ENCODE data around the gene MMADHC. TPM values are rescaled to one million over a fixed set of nuclear protein-coding genes. Genes with fewer than 3 reads are reported as not detected.

The MMADHC gene
- total RNA-seq, 4 donors from 2014 or later: 77.0 to 92.6 (median 81.8) TPM

DNA sequence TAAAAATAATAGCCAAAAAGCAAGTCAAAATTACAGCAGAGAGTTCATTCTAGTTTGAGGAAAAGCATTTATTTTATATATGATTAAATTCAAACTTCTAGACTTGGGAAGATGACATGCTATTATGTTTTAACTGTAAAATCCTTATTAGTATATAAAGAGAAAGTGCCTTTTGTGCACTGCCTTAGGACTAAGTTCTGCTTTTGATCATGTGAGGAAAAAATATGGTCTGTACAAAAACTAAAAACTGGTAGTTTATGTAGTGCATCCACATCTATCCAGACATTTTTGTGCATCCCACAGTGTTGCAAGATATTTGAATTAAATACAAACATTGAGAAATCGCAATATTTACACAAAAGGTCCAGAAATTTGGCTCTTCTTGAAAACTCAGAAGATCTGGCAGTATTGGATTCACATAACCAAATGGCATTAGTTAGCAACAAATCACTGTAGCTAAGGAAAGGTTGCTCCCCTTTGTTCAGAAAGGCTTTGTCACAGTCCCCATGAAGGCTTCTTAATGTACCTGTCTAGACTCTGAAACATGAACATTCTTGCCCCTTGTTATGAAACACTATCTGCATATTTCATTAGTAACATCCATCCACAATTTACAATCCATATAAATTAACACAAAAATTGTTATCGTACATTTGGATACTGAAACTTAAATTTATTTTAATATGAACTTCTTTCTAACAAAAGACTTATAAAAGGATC is 2.2 kb downstream of the MMADHC start:
- TF ChIP-seq, protein P1, sequence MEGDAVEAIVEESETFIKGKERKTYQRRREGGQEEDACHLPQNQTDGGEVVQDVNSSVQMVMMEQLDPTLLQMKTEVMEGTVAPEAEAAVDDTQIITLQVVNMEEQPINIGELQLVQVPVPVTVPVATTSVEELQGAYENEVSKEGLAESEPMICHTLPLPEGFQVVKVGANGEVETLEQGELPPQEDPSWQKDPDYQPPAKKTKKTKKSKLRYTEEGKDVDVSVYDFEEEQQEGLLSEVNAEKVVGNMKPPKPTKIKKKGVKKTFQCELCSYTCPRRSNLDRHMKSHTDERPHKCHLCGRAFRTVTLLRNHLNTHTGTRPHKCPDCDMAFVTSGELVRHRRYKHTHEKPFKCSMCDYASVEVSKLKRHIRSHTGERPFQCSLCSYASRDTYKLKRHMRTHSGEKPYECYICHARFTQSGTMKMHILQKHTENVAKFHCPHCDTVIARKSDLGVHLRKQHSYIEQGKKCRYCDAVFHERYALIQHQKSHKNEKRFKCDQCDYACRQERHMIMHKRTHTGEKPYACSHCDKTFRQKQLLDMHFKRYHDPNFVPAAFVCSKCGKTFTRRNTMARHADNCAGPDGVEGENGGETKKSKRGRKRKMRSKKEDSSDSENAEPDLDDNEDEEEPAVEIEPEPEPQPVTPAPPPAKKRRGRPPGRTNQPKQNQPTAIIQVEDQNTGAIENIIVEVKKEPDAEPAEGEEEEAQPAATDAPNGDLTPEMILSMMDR (IDR thresholded peaks at IDR 0.05): no peak
- no peak for TF ChIP-seq POLR2A (IDR thresholded peaks at IDR 0.05)
- no peak overlapping the region for H3K27ac ChIP-seq
- peaks cover 9 to 11% of the 10 kb centered on the region in 2 donors for H3K4me1 ChIP-seq
- intact Hi-C loops (cut with DNase I): no loop called here
- H3K36me3 ChIP-seq: peaks cover 0 to 16% of the 10 kb centered on the region in 2 donors
- DNase-seq: no peak
- H3K27me3 ChIP-seq: no peaks in the 10 kb centered on the region
- no peak overlapping the region for H3K4me3 ChIP-seq (replicated peaks in 1 of 3)
- WGBS, 2 donors: 91 to 97% methylated on average over 2 of the region's 2 CpGs
- no peaks in the 10 kb centered on the region for H3K9me3 ChIP-seq

GRCh38 chr2:149579972-149580882 is 7.3 kb downstream of the MMADHC start:
- peaks cover 0 to under 1% of the 10 kb centered on the region in 2 donors for H3K4me1 ChIP-seq
- intact Hi-C loops (cut with DNase I): no loop called here
- H3K36me3 ChIP-seq: peaks cover 14 to 40% of the 10 kb centered on the region in 2 donors

GRCh38 chr2:149577269-149577668 is 10.3 kb downstream of the MMADHC start:
- WGBS, 2 donors: 85 to 91% methylated on average over 2 of the region's 2 CpGs
- intact Hi-C loops (cut with DNase I): no loop called here
- Histone ChIP-seq H3K4me1 (no peaks in the 10 kb centered on the region), H3K27me3 (no peaks in the 10 kb centered on the region), H3K4me3 (replicated peaks in 1 of 3) (no peak overlapping the region), H3K27ac (no peak overlapping the region), H3K9me3 (no peaks in the 10 kb centered on the region), H3K36me3 (peaks cover 19 to 43% of the 10 kb centered on the region in 2 donors)
- TF ChIP-seq POLR2A (IDR thresholded peaks at IDR 0.05): no peak
- TF ChIP-seq, protein P1 (IDR thresholded peaks at IDR 0.05): no peak
- no peak for DNase-seq

More at GRCh38 chr2:149579972-149580882, 7.3 kb downstream of the MMADHC start:
- Histone ChIP-seq H3K4me3 (replicated peaks in 1 of 3) (no peak overlapping the region), H3K27me3 (no peaks in the 10 kb centered on the region), H3K9me3 (no peaks in the 10 kb centered on the region), H3K27ac (no peak overlapping the region)
- no peak for DNase-seq
- WGBS, 2 donors: 87 to 91% methylated on average over 7 of the region's 7 CpGs
- TF ChIP-seq, protein P1 (IDR thresholded peaks at IDR 0.05): no peak
- no peak for TF ChIP-seq POLR2A (IDR thresholded peaks at IDR 0.05)

- no peak for DNase-seq
- Histone ChIP-seq H3K27me3 (no peaks in the 10 kb centered on the region), H3K36me3 (peaks cover 22 to 32% of the 10 kb centered on the region in 2 donors), H3K27ac (no peak overlapping the region), H3K4me1 (no peaks in the 10 kb centered on the region), H3K9me3 (no peaks in the 10 kb centered on the region), H3K4me3 (replicated peaks in 1 of 3) (no peak overlapping the region)
- TF ChIP-seq, protein P1 (IDR thresholded peaks at IDR 0.05): no peak
- TF ChIP-seq POLR2A (IDR thresholded peaks at IDR 0.05): no peak
- 89 to 92% methylated on average over 2 of the region's 2 CpGs for WGBS, 2 donors
- intact Hi-C loops (cut with DNase I): no loop called here
Measured at GRCh38 chr2:149575752-149576151, 11.8 kb downstream of the MMADHC start.

Measured in thyroid gland (tissue), 4 donors.